Skeletal muscle tissue (tissue), 4 donors: ENCODE results near the gene COL1A2. TPM values are rescaled to one million over a fixed set of nuclear protein-coding genes. Genes with fewer than 3 reads are reported as not detected.

Experiments
- H3K27ac ChIP-seq: one replicate; pipeline ENCODE4 v1.7.0; 2013; ENCODE audit warnings: mild to moderate bottlenecking, low read depth, low read length, inconsistent platforms
- H3K27me3 ChIP-seq, 3 donors: one replicate each; pipeline ENCODE4 v1.7.0; 2013; ENCODE audit warnings: low read length in 3 of 3; ENCODE audit not compliant: control insufficient read depth in 3 of 3, insufficient read depth in 3 of 3
- H3K36me3 ChIP-seq, 3 donors: one replicate each; pipeline ENCODE4 v1.7.0; 2013; ENCODE audit warnings: low read length in 3 of 3; ENCODE audit not compliant: control insufficient read depth in 3 of 3, insufficient read depth in 3 of 3
- H3K4me1 ChIP-seq, 3 donors: one replicate each; pipeline ENCODE4 v1.7.0; 2013; ENCODE audit warnings: low read length in 3 of 3, mild to moderate bottlenecking in 3 of 3; ENCODE audit not compliant: control insufficient read depth in 3 of 3, insufficient read depth in 3 of 3
- H3K4me3 ChIP-seq, 3 donors: one replicate each; pipeline ENCODE4 v1.7.0; 2013; ENCODE audit warnings: low read length in 3 of 3
- H3K9ac ChIP-seq, 3 donors: one replicate each; pipeline ENCODE4 v1.7.0; 2013; ENCODE audit warnings: low read length in 3 of 3, mild to moderate bottlenecking in 3 of 3, moderate library complexity in 2 of 3, low read depth in 1 of 3
- H3K9me3 ChIP-seq, 3 donors: one replicate each; pipeline ENCODE4 v1.7.0; 2013; ENCODE audit warnings: low read length in 3 of 3; ENCODE audit not compliant: control insufficient read depth in 3 of 3
- total RNA-seq: library from RNA; depleted of rRNA; stranded (reverse); fragments of >200 nt; gene quantifications from one replicate; pipeline ENCODE4 v1.2.3, GENCODE V29; 2014
- donor health status: Osteomylitis.

The COL1A2 gene
- total RNA-seq, 1 donor from 2014 or later = 6,663 TPM

GRCh38 chr7:94439893-94440381 lies 45.2 kb downstream of the COL1A2 start:
- Histone ChIP-seq H3K4me3 (no peak overlapping the region), H3K4me1 (no peaks in the 10 kb centered on the region), H3K9me3 (no peaks in the 10 kb centered on the region), H3K27me3 (no peaks in the 10 kb centered on the region), H3K36me3 (no peaks in the 10 kb centered on the region), H3K27ac (no peak overlapping the region), H3K9ac (no peak overlapping the region)

DNA sequence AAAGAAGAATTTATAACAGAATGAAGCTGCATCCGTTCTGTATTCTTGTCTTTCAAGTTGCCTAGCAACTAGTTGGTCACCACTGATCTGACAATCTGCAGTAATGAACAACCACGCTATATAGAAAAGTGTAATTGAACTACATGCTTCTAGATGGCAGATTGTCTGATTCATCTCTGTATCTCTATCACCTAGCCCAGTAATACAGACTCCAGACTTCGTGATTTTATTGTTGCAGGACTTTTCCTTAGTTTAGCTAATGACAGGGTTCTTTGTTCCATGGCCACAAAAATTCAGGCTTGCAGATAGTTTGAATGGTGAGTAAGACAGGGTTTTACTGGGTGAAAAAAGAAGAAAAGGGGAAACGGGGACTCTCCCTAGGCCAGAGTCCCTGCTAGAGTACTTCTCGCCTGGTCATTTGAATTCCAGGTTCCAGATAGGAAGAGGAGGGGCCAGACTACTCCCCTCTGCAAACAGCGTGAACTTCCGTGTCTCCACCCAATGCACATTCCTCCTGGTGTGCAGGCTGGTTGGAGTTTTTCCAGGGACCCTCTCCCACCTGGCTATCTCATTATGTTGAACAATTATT lies 45.9 kb downstream of the COL1A2 start:
- Histone ChIP-seq H3K27me3 (no peaks in the 10 kb centered on the region), H3K4me1 (no peaks in the 10 kb centered on the region), H3K9me3 (no peaks in the 10 kb centered on the region), H3K4me3 (no peak overlapping the region), H3K27ac (no peak overlapping the region), H3K9ac (no peak overlapping the region), H3K36me3 (no peaks in the 10 kb centered on the region)

DNA sequence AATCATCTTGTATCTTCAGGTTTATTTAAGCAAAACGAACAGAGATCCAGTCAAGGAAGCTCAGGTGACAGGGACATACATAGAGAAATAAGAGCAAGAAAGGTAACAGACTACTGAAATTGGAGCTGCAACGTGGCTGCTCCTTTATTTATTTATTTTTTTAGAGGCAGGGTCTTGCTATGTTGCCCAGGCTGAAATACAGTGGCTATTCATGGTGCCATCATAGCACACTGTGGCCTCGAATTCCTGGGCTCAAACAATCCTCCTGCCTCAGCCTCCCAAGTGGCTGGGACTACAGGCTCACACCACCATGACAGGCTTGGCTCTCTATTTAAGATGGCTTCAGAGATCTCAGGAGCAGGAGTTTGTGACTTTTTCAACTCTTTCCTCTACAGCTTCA lies 46.4 kb downstream of the COL1A2 start:
- Histone ChIP-seq H3K27ac (no peak overlapping the region), H3K9me3 (no peaks in the 10 kb centered on the region), H3K4me3 (no peak overlapping the region), H3K27me3 (no peaks in the 10 kb centered on the region), H3K9ac (no peak overlapping the region), H3K36me3 (no peaks in the 10 kb centered on the region), H3K4me1 (no peaks in the 10 kb centered on the region)

DNA sequence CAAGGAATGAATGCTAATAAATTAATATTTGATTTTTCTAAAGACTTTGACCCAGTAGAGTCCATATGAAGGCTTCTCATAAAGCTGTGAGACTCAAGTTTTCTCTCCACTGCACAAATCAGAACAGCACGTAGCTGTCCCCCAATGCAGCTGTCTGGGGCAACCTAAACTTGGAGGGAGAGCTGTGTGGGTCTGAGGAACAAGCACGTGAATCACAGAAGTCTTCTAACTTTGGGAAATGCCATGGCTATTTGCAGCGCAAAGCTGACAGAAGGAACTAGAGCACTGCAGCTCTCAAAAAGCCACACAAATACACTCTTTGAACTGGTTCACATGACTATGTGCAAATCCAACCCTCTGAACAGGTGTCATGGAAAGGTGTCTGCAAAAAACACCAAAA lies 47.9 kb downstream of the COL1A2 start:
- no peaks in the 10 kb centered on the region for H3K4me1 ChIP-seq
- H3K27ac ChIP-seq = no peak overlapping the region
- H3K9ac ChIP-seq = no peak overlapping the region
- H3K36me3 ChIP-seq = no peaks in the 10 kb centered on the region
- H3K27me3 ChIP-seq = no peaks in the 10 kb centered on the region
- H3K4me3 ChIP-seq = no peak overlapping the region
- H3K9me3 ChIP-seq = no peaks in the 10 kb centered on the region

GRCh38 chr7:94444813-94445212 lies 50.1 kb downstream of the COL1A2 start:
- Histone ChIP-seq H3K9ac (no peak overlapping the region), H3K9me3 (no peaks in the 10 kb centered on the region), H3K4me3 (no peak overlapping the region), H3K27ac (no peak overlapping the region), H3K36me3 (no peaks in the 10 kb centered on the region), H3K4me1 (no peaks in the 10 kb centered on the region), H3K27me3 (no peaks in the 10 kb centered on the region)

DNA sequence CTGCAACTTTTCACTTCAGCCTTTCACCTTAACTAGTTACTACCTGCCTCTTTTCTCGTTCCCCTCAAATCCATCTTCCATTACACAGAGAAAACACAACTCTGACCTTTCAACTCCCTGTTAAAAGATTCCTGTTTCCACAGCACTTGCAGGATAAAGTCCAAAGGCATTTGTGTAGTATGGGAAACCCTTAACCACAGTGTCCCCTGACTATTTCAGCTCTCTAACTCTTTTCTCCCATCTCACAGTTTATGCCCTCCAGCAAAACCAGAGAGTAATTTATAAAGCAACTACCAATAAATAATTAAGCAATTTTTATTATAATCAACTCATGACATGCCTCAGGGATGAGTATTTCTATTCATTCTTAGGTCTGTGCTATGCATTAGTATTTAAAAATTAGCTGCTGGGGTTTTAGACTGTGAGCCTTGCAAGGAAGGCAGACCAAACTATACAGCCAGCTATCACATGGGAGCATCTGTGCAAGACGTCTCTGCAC lies 51.0 kb downstream of the COL1A2 start:
- Histone ChIP-seq H3K9me3 (no peaks in the 10 kb centered on the region), H3K4me3 (no peak overlapping the region), H3K27ac (no peak overlapping the region), H3K4me1 (no peaks in the 10 kb centered on the region), H3K27me3 (no peaks in the 10 kb centered on the region), H3K36me3 (no peaks in the 10 kb centered on the region), H3K9ac (no peak overlapping the region)

DNA sequence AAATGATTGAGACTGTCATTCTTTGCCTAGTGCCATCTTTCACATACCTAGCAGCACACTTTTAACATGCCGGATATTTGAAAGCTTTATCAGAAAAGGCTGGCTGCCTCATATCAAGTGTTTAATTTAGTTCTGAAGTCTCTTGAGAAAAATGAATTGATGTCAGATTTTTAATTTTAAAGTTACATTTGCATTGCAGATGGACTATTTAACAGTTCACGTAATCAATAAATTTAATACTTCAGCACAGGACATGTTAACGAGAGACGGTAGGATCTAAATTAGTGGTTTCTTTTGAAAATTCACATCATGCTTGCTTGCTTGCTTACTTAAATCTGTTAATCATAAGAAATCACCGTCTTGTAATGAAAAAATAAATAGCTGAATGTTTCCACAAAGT lies 51.6 kb downstream of the COL1A2 start:
- no peaks in the 10 kb centered on the region for H3K27me3 ChIP-seq
- H3K9ac ChIP-seq = no peak overlapping the region
- no peaks in the 10 kb centered on the region for H3K36me3 ChIP-seq
- H3K27ac ChIP-seq = no peak overlapping the region
- H3K9me3 ChIP-seq = no peaks in the 10 kb centered on the region
- peaks cover 0 to 2% (median 0%) of the 10 kb centered on the region in 3 donors for H3K4me1 ChIP-seq
- no peak overlapping the region for H3K4me3 ChIP-seq

DNA sequence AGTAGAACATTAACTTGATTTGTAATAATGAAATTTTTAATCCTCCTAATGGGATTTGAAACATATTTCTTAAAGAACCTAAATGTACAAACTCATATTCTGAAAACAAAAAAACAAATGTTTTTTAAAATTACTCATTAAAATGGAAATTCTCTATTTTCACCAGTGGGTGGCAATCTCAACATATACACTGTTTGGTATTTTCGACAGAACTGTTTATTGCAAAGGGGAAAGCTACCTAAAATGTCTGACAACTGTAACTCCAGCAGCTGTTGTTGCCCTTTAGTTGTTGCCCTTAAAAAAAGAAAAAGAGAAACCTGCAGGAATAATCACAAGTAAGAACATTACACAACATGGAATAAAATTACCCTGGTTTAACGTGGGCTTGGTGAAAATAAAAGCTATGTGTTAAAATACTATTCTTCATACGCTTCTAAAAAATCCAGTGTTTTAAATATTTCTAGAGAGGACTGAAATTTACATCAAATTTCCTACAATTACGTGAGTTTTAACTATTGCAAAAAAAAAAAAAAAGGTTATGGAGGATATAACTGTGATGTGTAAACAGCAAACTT lies 54.5 kb downstream of the COL1A2 start:
- no peak overlapping the region for H3K9ac ChIP-seq
- H3K4me1 ChIP-seq = peaks cover 0 to 3% (median 0%) of the 10 kb centered on the region in 3 donors
- H3K9me3 ChIP-seq = no peaks in the 10 kb centered on the region
- no peaks in the 10 kb centered on the region for H3K36me3 ChIP-seq
- no peak overlapping the region for H3K27ac ChIP-seq
- H3K27me3 ChIP-seq = no peaks in the 10 kb centered on the region
- H3K4me3 ChIP-seq = no peak overlapping the region

- Histone ChIP-seq H3K4me3 (no peak overlapping the region), H3K9ac (no peak overlapping the region), H3K4me1 (peaks cover 0 to 3% (median 0%) of the 10 kb centered on the region in 3 donors), H3K27me3 (no peaks in the 10 kb centered on the region), H3K36me3 (no peaks in the 10 kb centered on the region), H3K27ac (no peak overlapping the region), H3K9me3 (no peaks in the 10 kb centered on the region)
Observed at GRCh38 chr7:94450044-94450697, 55.5 kb downstream of the COL1A2 start.

- Histone ChIP-seq H3K9me3 (no peaks in the 10 kb centered on the region), H3K27ac (no peak overlapping the region), H3K36me3 (no peaks in the 10 kb centered on the region), H3K4me3 (no peak overlapping the region), H3K27me3 (no peaks in the 10 kb centered on the region), H3K4me1 (peaks cover 0 to 3% (median 0%) of the 10 kb centered on the region in 3 donors), H3K9ac (no peak overlapping the region)
Observed at GRCh38 chr7:94451187-94451586, 56.5 kb downstream of the COL1A2 start.
